Parathyroid adenoma (tissue), 2 donors: ENCODE data around the gene SLC15A3.

Source experiments
- H2AFZ ChIP-seq: fragments of 300-600 bp; sonication (generic); one replicate; pipeline ENCODE4 v1.7.0; 2017; ENCODE audit warnings: antibody characterized with exemption, mild to moderate bottlenecking
- H3K27ac ChIP-seq: fragments of 300-600 bp; sonication (generic); one replicate; pipeline ENCODE4 v1.7.0; 2017
- H3K27me3 ChIP-seq: fragments of 300-600 bp; sonication (generic); one replicate; pipeline ENCODE4 v1.7.0; 2017; ENCODE audit warnings: low read length; ENCODE audit not compliant: control insufficient read depth, insufficient read depth
- H3K36me3 ChIP-seq: fragments of 300-600 bp; sonication (generic); one replicate; pipeline ENCODE4 v1.7.0; 2017; ENCODE audit warnings: low read length; ENCODE audit not compliant: control insufficient read depth, insufficient read depth
- H3K4me1 ChIP-seq: fragments of 300-600 bp; sonication (generic); one replicate; pipeline ENCODE4 v1.7.0; 2017; ENCODE audit warnings: control low read depth
- H3K4me2 ChIP-seq: fragments of 300-600 bp; sonication (generic); one replicate; pipeline ENCODE4 v1.7.0; 2017; ENCODE audit warnings: low read length
- H3K4me3 ChIP-seq: fragments of 300-600 bp; sonication (generic); one replicate; pipeline ENCODE4 v1.7.0; 2017; ENCODE audit warnings: low read depth, low read length
- H3K79me2 ChIP-seq: fragments of 300-600 bp; sonication (generic); one replicate; pipeline ENCODE4 v1.7.0; 2017; ENCODE audit warnings: control low read depth
- H3K9ac ChIP-seq: fragments of 300-600 bp; sonication (generic); one replicate; pipeline ENCODE4 v1.7.0; 2017; ENCODE audit warnings: mild to moderate bottlenecking
- H3K9me3 ChIP-seq: fragments of 300-600 bp; sonication (generic); one replicate; pipeline ENCODE4 v1.7.0; 2017; ENCODE audit warnings: low read length; ENCODE audit not compliant: control insufficient read depth
- CTCF ChIP-seq: fragments of 300-600 bp; sonication (generic); IDR thresholded peaks from one replicate; pipeline ENCODE4 v1.7.0; 2017; ENCODE audit warnings: antibody characterized with exemption, mild to moderate bottlenecking
- donor health status: primary hyperparathyroidism.

SLC15A3 gene

GRCh38 chr11:60905551-60906113 is 46.3 kb downstream of the SLC15A3 start:
- Histone ChIP-seq H3K9ac (peak overlapping the region; percentile 54), H3K4me3 (peak overlapping the region; percentile 83), H3K9me3 (no peaks in the 10 kb centered on the region), H3K4me2 (peak overlapping the region; percentile 84), H2AFZ (peak overlapping the region; percentile 65), H3K36me3 (no peaks in the 10 kb centered on the region), H3K4me1 (peaks cover 12% of the 10 kb centered on the region), H3K27ac (peak overlapping the region; percentile 81), H3K27me3 (no peaks in the 10 kb centered on the region), H3K79me2 (peaks cover 24% of the 10 kb centered on the region)
- TF ChIP-seq CTCF = no peak

GRCh38 chr11:60905047-60905446 is 46.9 kb downstream of the SLC15A3 start:
- peak overlapping the region; percentile 81 for H3K27ac ChIP-seq
- H3K4me3 ChIP-seq = peak overlapping the region; percentile 83
- peak overlapping the region; percentile 84 for H3K4me2 ChIP-seq
- H2AFZ ChIP-seq = no peak overlapping the region
- H3K79me2 ChIP-seq = peaks cover 24% of the 10 kb centered on the region
- no peak overlapping the region for H3K9ac ChIP-seq
- no peak for TF ChIP-seq CTCF
- peaks cover 12% of the 10 kb centered on the region for H3K4me1 ChIP-seq
- H3K36me3 ChIP-seq = no peaks in the 10 kb centered on the region
- no peaks in the 10 kb centered on the region for H3K9me3 ChIP-seq
- no peaks in the 10 kb centered on the region for H3K27me3 ChIP-seq

DNA sequence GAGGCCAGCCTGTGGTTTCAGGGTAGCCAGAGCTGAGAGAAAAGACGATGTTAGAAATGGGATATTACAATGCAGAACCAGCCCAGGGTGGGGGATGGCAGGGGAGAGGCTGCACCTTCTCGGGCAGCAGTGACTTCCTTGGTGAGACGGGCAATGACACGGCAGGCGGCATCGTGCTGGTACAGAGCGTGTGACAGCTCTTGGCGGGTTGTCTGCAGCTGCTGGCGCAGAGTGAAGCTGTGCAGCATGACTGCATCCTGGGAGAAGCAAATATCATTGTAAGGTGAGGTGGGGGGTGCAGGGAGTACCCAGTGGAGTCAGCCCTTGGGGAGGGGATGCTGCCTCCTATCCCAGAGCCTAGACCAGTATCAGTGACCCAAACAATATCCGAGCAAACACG is 49.4 kb downstream of the SLC15A3 start:
- no peak for TF ChIP-seq CTCF

DNA sequence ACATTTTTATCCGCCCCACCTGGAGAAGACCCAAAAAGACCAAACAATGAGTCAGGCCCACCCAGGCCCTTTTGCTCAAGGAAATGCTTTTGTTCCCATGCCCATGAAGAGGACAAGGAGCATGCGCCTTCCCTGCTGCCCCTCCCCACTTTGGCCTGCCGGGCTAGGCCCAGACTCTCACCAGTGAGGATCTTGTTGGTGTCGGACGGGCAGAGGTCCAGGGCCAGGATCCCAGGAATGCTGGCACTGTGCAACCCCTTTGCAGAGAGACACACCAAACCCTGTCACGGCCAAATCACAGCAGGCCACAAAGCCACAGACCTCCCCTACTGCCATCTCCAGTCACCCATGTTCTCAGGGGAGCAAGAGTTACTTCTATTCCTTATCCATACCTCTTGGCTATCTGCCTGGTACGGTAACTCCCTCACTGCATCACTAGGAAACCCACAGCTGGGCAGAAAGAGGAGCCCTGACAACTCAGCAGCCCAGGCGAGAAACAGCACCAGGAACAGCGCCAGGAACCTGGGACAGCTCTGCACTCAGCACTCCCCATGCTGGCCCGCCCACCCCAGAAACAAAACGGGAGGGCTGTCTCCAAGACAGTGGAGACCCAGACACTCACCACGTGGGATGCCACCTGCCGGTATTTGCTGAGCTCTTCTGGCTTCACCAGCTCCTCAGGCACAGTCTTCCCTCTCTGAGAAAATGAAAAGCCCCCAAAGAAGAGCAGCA is 51.1 kb downstream of the SLC15A3 start:
- TF ChIP-seq CTCF = no peak
- no peak overlapping the region for H3K4me3 ChIP-seq

More for the DNA sequence above, 49.4 kb downstream of the SLC15A3 start:
- peaks cover 12% of the 10 kb centered on the region for H3K4me1 ChIP-seq
- no peaks in the 10 kb centered on the region for H3K36me3 ChIP-seq
- no peak overlapping the region for H3K4me3 ChIP-seq
- H3K9me3 ChIP-seq = no peaks in the 10 kb centered on the region
- no peaks in the 10 kb centered on the region for H3K27me3 ChIP-seq
- H3K79me2 ChIP-seq = peaks cover 35% of the 10 kb centered on the region
- no peak overlapping the region for H2AFZ ChIP-seq
- no peak overlapping the region for H3K9ac ChIP-seq
- no peak overlapping the region for H3K4me2 ChIP-seq
- no peak overlapping the region for H3K27ac ChIP-seq

More for the DNA sequence above, 51.1 kb downstream of the SLC15A3 start:
- Histone ChIP-seq H3K27me3 (no peaks in the 10 kb centered on the region), H2AFZ (no peak overlapping the region), H3K79me2 (peaks cover 37% of the 10 kb centered on the region), H3K9ac (no peak overlapping the region), H3K9me3 (no peaks in the 10 kb centered on the region), H3K4me2 (no peak overlapping the region), H3K4me1 (peaks cover 12% of the 10 kb centered on the region), H3K36me3 (no peaks in the 10 kb centered on the region), H3K27ac (peak overlapping the region; percentile 66)
